Measurements from ENCODE around the gene RAVER1. TPM values are rescaled to one million over a fixed set of nuclear protein-coding genes. Genes with fewer than 3 reads are reported as not detected.

Gene RAVER1
- total and polyA plus RNA-seq, 9 of the 15 experiments (the other 6 are each of a cell fraction or from before 2014, with no cell fraction given), result 0.06 to 113 (median 7.0) TPM

DNA sequence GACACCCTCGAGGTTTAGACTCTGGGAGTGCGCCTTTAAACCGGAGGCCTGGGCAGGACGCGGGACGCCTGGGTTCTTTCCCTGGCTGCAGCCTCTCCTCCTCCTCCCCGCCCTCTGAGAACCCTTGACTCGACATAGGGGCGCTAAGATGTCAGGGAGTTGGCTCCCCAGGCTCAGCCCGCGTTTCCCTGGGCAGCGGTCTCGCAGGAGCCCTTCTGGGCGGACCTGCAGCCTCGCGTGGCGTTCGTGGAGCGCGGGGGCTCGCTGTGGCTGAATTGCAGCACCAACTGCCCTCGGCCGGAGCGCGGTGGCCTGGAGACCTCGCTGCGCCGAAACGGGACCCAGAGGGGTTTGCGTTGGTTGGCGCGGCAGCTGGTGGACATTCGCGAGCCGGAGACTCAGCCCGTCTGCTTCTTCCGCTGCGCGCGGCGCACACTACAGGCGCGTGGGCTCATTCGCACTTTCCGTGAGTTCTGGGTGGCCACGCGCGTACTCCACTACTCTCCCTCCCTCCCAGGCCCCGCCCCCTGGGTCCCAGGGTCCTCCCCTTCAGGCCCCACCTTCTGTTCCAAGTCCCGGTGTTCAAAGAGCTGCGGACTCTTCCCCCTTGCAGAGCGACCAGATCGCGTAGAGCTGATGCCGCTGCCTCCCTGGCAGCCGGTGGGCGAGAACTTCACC, 42.3 kb downstream of the RAVER1 start (continued):
- no peak for TF ChIP-seq MYBL2 (IDR thresholded peaks at IDR 0.05; ENCODE audit: low read depth)
- TF ChIP-seq MYBL2 (CRISPR knock-in tag; IDR thresholded peaks at IDR 0.05; ENCODE audit: borderline replicate concordance), result no peak
- TF ChIP-seq EHMT2 (IDR thresholded peaks at IDR 0.05), result no peak
- peak; percentile 33; the same call in 1 of the 2 replicates for TF ChIP-seq PML (IDR thresholded peaks at IDR 0.05; ENCODE audit: low read length)
- TF ChIP-seq SMARCB1 (IDR thresholded peaks at IDR 0.05; ENCODE audit: insufficient read length, low read depth), result no peak
- no peak for TF ChIP-seq ZNF79 (CRISPR knock-in tag; IDR thresholded peaks at IDR 0.05; ENCODE audit: low read depth)
- TF ChIP-seq, protein P1, sequence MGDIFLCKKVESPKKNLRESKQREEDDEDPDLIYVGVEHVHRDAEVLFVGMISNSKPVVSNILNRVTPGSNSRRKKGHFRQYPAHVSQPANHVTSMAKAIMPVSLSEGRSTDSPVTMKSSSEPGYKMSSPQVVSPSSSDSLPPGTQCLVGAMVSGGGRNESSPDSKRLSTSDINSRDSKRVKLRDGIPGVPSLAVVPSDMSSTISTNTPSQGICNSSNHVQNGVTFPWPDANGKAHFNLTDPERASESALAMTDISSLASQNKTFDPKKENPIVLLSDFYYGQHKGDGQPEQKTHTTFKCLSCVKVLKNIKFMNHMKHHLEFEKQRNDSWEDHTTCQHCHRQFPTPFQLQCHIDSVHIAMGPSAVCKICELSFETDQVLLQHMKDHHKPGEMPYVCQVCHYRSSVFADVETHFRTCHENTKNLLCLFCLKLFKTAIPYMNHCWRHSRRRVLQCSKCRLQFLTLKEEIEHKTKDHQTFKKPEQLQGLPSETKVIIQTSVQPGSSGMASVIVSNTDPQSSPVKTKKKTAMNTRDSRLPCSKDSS (IDR thresholded peaks at IDR 0.05; ENCODE audit: low read depth, partially characterized antibody), result no peak
- TF ChIP-seq CCAR2 (IDR thresholded peaks at IDR 0.05; ENCODE audit: low read depth, low read length), result no peak
- no peak for TF ChIP-seq AFF4 (CRISPR knock-in tag; IDR thresholded peaks at IDR 0.05)
- no peak for TF ChIP-seq MEF2A (IDR thresholded peaks at IDR 0.05; ENCODE audit: control insufficient read depth, low read depth, low read length)
- TF ChIP-seq CXXC5 (CRISPR knock-in tag; IDR thresholded peaks at IDR 0.05), result peak; percentile 61; the same call in 1 of the 2 replicates
- peak; percentile 95 for TF ChIP-seq SAFB (IDR thresholded peaks at IDR 0.05; ENCODE audit: borderline replicate concordance, low read depth, low read length)
- no peak for TF ChIP-seq PYGO2 (tag; IDR thresholded peaks at IDR 0.05)
- no peak for TF ChIP-seq ARID3B (CRISPR knock-in tag; IDR thresholded peaks at IDR 0.05; ENCODE audit: borderline replicate concordance)
- TF ChIP-seq NRF1 (conservative IDR thresholded peaks at IDR 0.05 in 1 of 2, IDR thresholded peaks at IDR 0.05 in 1 of 2), result peak; percentile 53 to 59; a peak in 3 of 4 replicates

All from K562 (cell line).